PC-3 (cell line): ENCODE data around the gene NIN. TPM values are rescaled to one million over a fixed set of nuclear protein-coding genes. Genes with fewer than 3 reads are reported as not detected.

Source experiments
- ATAC-seq: fragments of 200-7000 bp; cut with Tn5 transposase; 2 replicates; pipeline ENCODE4 v1.9.1; 2020; ENCODE audit warnings: mild to moderate bottlenecking, moderate library complexity
- BruUV-seq: library from RNA; stranded (reverse); fragments of 400-500 nt; replicated peaks from 2 replicates; lab custom pipeline; 2021; lab: Mats Ljungman, UMichigan
- CTCF ChIA-PET: fragments of 300-600 bp; sonication (Branson Sonifier 250); formaldehyde crosslinking; loops from one replicate; lab custom pipeline; 2022; ENCODE audit warnings: antibody characterized with exemption; lab: Charles Lee
- POLR2A ChIA-PET: fragments of 300-600 bp; sonication (Branson Sonifier 250); formaldehyde crosslinking; loops from one replicate; lab custom pipeline; 2022; ENCODE audit warnings: antibody characterized with exemption; ENCODE audit not compliant: unreplicated experiment; lab: Charles Lee
- DNase-seq: peaks from one replicate; pipeline ENCODE4 v3.0.0-alpha.2; 2015
- H2AFZ ChIP-seq: fragments of 300-600 bp; sonication (generic); 2 replicates; pipeline ENCODE4 v1.6.0; 2016; ENCODE audit warnings: antibody characterized with exemption, low read length
- H3F3A ChIP-seq: fragments of 300-600 bp; sonication (generic); one replicate; pipeline ENCODE4 v1.6.0; 2017; ENCODE audit warnings: antibody characterized with exemption, low read length, control low read depth, mild to moderate bottlenecking; ENCODE audit not compliant: unreplicated experiment
- H3K27ac ChIP-seq: fragments of 300-600 bp; sonication (generic); 2 replicates; pipeline ENCODE4 v1.5.1; 2016; ENCODE audit warnings: mild to moderate bottlenecking, low read length
- H3K27me3 ChIP-seq: fragments of 300-600 bp; sonication (generic); 2 replicates; pipeline ENCODE4 v1.6.1; 2016; ENCODE audit warnings: low read length, mixed read lengths
- H3K36me3 ChIP-seq: fragments of 300-600 bp; sonication (generic); 2 replicates; pipeline ENCODE4 v1.6.1; 2016; ENCODE audit warnings: low read depth, mixed run types, low read length, mixed read lengths
- H3K4me1 ChIP-seq: fragments of 300-600 bp; sonication (generic); 2 replicates; pipeline ENCODE4 v1.5.1; 2016; ENCODE audit warnings: low read length; ENCODE audit not compliant: insufficient read depth
- H3K4me2 ChIP-seq: fragments of 300-600 bp; sonication (generic); 2 replicates; pipeline ENCODE4 v1.6.0; 2016; ENCODE audit warnings: low read length
- H3K4me3 ChIP-seq: fragments of 300-600 bp; sonication (generic); 2 replicates; pipeline ENCODE4 v1.5.1; 2016; ENCODE audit warnings: mild to moderate bottlenecking, low read length, mixed read lengths
- H3K79me2 ChIP-seq: fragments of 300-600 bp; sonication (generic); 2 replicates; pipeline ENCODE4 v1.6.1; 2017; ENCODE audit warnings: low read length, mixed read lengths
- H3K9ac ChIP-seq: fragments of 300-600 bp; sonication (generic); 2 replicates; pipeline ENCODE4 v1.6.0; 2016; ENCODE audit warnings: mild to moderate bottlenecking, low read length
- H3K9me2 ChIP-seq: fragments of 300-600 bp; sonication (generic); replicated peaks from 2 replicates; pipeline ENCODE4 v1.6.1; 2016; ENCODE audit warnings: mixed run types, low read length, mixed read lengths
- H3K9me3 ChIP-seq: fragments of 300-600 bp; sonication (generic); 2 replicates; pipeline ENCODE4 v1.6.1; 2016; ENCODE audit warnings: low read length, mixed read lengths
- H4K20me1 ChIP-seq: fragments of 300-600 bp; sonication (generic); 2 replicates; pipeline ENCODE4 v1.6.1; 2016; ENCODE audit warnings: low read length, mixed read lengths
- EZH2 ChIP-seq: fragments of 300-600 bp; sonication (generic); IDR thresholded peaks from one replicate; pipeline ENCODE4 v1.6.1; 2017; ENCODE audit warnings: antibody characterized with exemption, mild to moderate bottlenecking, low read length; ENCODE audit not compliant: unreplicated experiment
- EZH2phosphoT487 ChIP-seq: fragments of 300-600 bp; sonication (generic); IDR thresholded peaks from 2 replicates; pipeline ENCODE4 v1.6.1; 2018; ENCODE audit warnings: mild to moderate bottlenecking, antibody characterized with exemption, low read length, borderline replicate concordance
- intact Hi-C: fragments of 100-400 bp; cut with micrococcal nuclease; formaldehyde crosslinking; loops from 2 replicates; pipeline ENCODE4 v1.9.0; 2023
- total RNA-seq: library from RNA; depleted of rRNA; stranded (reverse); fragments of >200 nt; gene quantifications from 2 replicates; pipeline ENCODE4 v1.2.3, GENCODE V29; 2014
- TF ChIP-seq, protein P1 (sequence below): fragments of 300-600 bp; sonication (generic); conservative IDR thresholded peaks from 2 replicates; pipeline ENCODE4 v1.5.1; 2017; ENCODE audit warnings: antibody characterized with exemption, low read depth, mild to moderate bottlenecking, low read length

NIN gene
- total RNA-seq, 1 experiment from 2014 or later: 34.3 TPM

DNA sequence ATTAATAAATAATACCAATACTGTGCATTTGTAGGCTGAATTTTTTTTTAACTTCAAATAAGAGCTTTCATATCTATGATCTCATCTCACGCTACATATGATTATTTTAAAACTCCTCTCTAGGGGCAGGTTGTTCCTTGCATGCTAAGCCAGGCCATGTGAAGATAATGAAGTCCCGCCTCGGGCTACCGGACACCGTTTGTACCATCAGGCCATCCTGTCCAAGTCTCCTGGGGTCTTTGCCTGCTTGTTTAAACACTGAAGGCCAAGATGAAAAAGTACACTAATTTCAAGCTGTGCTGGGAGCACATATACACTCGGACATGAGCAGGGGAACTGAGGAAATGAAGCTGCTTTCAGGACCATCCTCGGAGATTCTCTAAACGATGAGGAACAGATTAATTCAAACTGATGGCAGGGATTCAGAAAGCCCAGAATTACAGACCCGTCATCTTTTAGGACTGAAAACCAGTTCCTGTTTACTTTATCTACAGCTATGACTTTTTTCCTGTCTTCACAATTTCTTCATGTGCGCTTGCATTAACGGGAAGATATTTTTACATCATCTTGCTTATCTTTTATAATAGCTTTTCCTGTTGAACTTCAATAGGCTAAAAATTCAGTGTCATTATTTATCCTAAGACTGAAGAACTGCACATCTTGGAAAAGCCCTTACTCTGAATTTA is 34.6 kb upstream of the NIN start:
- no peak for DNase-seq
- no peak overlapping the region for H3K9ac ChIP-seq
- ATAC-seq: no peak
- H3K4me1 ChIP-seq: peaks cover 5% of the 10 kb centered on the region; the same call in 1 of the 2 replicates
- POLR2A ChIA-PET: interaction anchor here (0.5 kb wide), 1 partner anchor 10 kb away, joined by 3 read pairs; no protein-coding TSS in a partner anchor
- H3K27me3 ChIP-seq: no peaks in the 10 kb centered on the region
- CTCF ChIA-PET: no interaction called here
- no peaks in the 10 kb centered on the region for H3K79me2 ChIP-seq
- no peak overlapping the region for H2AFZ ChIP-seq
- no peak overlapping the region for H3K27ac ChIP-seq
- H4K20me1 ChIP-seq: no peaks in the 10 kb centered on the region
- no peaks in the 10 kb centered on the region for H3F3A ChIP-seq
- no peak overlapping the region for H3K4me2 ChIP-seq
- H3K4me3 ChIP-seq: no peak overlapping the region
- no peak for TF ChIP-seq EZH2
- no peak for TF ChIP-seq EZH2phosphoT487
- TF ChIP-seq, protein P1, sequence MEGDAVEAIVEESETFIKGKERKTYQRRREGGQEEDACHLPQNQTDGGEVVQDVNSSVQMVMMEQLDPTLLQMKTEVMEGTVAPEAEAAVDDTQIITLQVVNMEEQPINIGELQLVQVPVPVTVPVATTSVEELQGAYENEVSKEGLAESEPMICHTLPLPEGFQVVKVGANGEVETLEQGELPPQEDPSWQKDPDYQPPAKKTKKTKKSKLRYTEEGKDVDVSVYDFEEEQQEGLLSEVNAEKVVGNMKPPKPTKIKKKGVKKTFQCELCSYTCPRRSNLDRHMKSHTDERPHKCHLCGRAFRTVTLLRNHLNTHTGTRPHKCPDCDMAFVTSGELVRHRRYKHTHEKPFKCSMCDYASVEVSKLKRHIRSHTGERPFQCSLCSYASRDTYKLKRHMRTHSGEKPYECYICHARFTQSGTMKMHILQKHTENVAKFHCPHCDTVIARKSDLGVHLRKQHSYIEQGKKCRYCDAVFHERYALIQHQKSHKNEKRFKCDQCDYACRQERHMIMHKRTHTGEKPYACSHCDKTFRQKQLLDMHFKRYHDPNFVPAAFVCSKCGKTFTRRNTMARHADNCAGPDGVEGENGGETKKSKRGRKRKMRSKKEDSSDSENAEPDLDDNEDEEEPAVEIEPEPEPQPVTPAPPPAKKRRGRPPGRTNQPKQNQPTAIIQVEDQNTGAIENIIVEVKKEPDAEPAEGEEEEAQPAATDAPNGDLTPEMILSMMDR: no peak
- no peaks in the 10 kb centered on the region for H3K9me2 ChIP-seq
- intact Hi-C loops: no loop called here
- no peaks in the 10 kb centered on the region for H3K36me3 ChIP-seq
- H3K9me3 ChIP-seq: no peaks in the 10 kb centered on the region
- BruUV-seq: no TSS peak

DNA sequence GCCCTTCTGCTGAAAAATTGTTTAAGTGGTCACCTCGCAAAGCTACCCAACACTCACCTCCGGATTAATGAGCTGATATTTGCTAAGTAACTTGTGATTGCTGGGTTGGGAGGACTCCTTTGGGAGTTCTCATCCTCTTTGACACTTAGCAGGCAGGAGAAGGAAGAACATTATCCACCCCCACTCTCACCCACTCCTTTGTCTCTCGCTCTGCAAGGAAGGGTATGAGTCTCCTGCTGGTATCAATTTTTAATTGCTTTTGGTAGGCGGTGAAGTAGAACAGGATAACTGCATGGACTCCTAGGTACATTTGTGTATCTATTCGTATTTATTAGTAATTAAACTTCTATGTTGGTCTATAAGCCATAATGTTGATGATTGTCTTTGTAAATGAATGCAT is 34.0 kb upstream of the NIN start:
- no peaks in the 10 kb centered on the region for H3K9me3 ChIP-seq
- H4K20me1 ChIP-seq: no peaks in the 10 kb centered on the region
- no TSS peak for BruUV-seq
- no peaks in the 10 kb centered on the region for H3K36me3 ChIP-seq
- no peak overlapping the region for H2AFZ ChIP-seq
- ATAC-seq: no peak
- no peak overlapping the region for H3K4me2 ChIP-seq
- H3K4me1 ChIP-seq: peaks cover 5% of the 10 kb centered on the region; the same call in 1 of the 2 replicates
- intact Hi-C loops: loop anchor here (5.0 kb wide), 2 partner anchors 138 to 188 kb away; no protein-coding TSS in a partner anchor
- ChIA-PET CTCF (no interaction called here), POLR2A (no interaction called here)
- H3K9ac ChIP-seq: no peak overlapping the region
- no peaks in the 10 kb centered on the region for H3F3A ChIP-seq
- H3K9me2 ChIP-seq: no peaks in the 10 kb centered on the region
- no peak overlapping the region for H3K27ac ChIP-seq
- no peaks in the 10 kb centered on the region for H3K79me2 ChIP-seq
- H3K4me3 ChIP-seq: no peak overlapping the region
- H3K27me3 ChIP-seq: no peaks in the 10 kb centered on the region
- TF ChIP-seq, protein P1: no peak
- TF ChIP-seq EZH2phosphoT487: no peak
- TF ChIP-seq EZH2: no peak
- DNase-seq: no peak

DNA sequence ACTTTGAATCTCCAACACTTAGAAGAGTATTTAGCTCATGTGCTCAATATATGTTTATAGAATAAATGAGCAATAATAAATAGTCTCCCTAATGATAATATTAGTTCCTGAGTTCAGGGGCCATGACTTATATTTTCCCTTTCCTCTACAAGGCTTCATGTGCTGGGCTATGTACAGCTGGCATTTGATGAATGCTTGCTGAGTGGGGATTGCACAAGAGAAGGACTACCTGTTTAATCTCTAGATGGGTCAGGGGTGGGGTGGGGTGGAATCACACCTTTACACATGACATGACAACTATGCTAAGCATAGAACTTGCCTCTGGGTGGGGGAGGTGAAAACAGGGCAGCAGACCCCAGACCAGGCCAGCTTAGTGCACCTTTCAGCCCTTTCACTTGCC is 33.3 kb upstream of the NIN start:
- Histone ChIP-seq H3F3A (no peaks in the 10 kb centered on the region), H3K4me3 (no peak overlapping the region), H3K9me3 (no peaks in the 10 kb centered on the region), H2AFZ (no peak overlapping the region), H3K27ac (no peak overlapping the region), H4K20me1 (no peaks in the 10 kb centered on the region), H3K4me2 (no peak overlapping the region), H3K36me3 (no peaks in the 10 kb centered on the region), H3K79me2 (no peaks in the 10 kb centered on the region), H3K27me3 (no peaks in the 10 kb centered on the region), H3K9me2 (no peaks in the 10 kb centered on the region), H3K9ac (no peak overlapping the region), H3K4me1 (peaks cover 11% of the 10 kb centered on the region)
- ATAC-seq (no peak), DNase-seq (no peak)
- TF ChIP-seq, protein P1: no peak
- TF ChIP-seq EZH2 (no peak), EZH2phosphoT487 (no peak)
- POLR2A ChIA-PET: interaction anchor here (0.6 kb wide), 1 partner anchor 131 kb away, joined by 5 read pairs; no protein-coding TSS in a partner anchor
- CTCF ChIA-PET: no interaction called here
- intact Hi-C loops: loop anchor here (5.0 kb wide), 2 partner anchors 137 to 187 kb away; no protein-coding TSS in a partner anchor
- no TSS peak for BruUV-seq
